CD8-positive, alpha-beta memory T cell (primary cell): Measurements from ENCODE around the gene CMTR2. TPM values are rescaled to one million over a fixed set of nuclear protein-coding genes. Genes with fewer than 3 reads are reported as not detected.

Experiments used
- CTCF ChIA-PET: fragments of 350-600 bp; sonication (Branson Sonifier 250); formaldehyde crosslinking; loops from one replicate; lab custom pipeline; 2021; ENCODE audit warnings: antibody characterized with exemption; lab: Charles Lee
- POLR2A ChIA-PET: fragments of 350-600 bp; sonication (Branson Sonifier 250); formaldehyde crosslinking; loops from one replicate; lab custom pipeline; 2021; ENCODE audit warnings: antibody characterized with exemption; lab: Charles Lee
- DNase-seq, 5 donors: peaks; one replicate each; pipeline versions ENCODE4 v3.0.0 to v3.0.0-alpha.2; 2020 to 2022; ENCODE audit warnings: mixed read lengths in 1 of 5
- H3K27ac ChIP-seq: one replicate; pipeline ENCODE4 v1.7.0; 2013; ENCODE audit warnings: low read depth, mild to moderate bottlenecking, low read length, moderate library complexity
- H3K27me3 ChIP-seq: 2 replicates; pipeline ENCODE4 v1.7.0; 2013; ENCODE audit warnings: low read length, mild to moderate bottlenecking; ENCODE audit not compliant: insufficient read depth, poor library complexity, severe bottlenecking
- H3K36me3 ChIP-seq: 2 replicates; pipeline ENCODE4 v1.7.0; 2013; ENCODE audit warnings: mild to moderate bottlenecking, low read length, moderate library complexity; ENCODE audit not compliant: insufficient read depth
- H3K4me1 ChIP-seq: 2 replicates; pipeline ENCODE4 v1.7.0; 2013; ENCODE audit warnings: mild to moderate bottlenecking, low read length, moderate library complexity; ENCODE audit not compliant: insufficient read depth
- H3K4me3 ChIP-seq: 2 replicates; pipeline ENCODE4 v1.7.0; 2013; ENCODE audit warnings: mild to moderate bottlenecking, low read length
- H3K9me3 ChIP-seq: 2 replicates; pipeline ENCODE4 v1.7.0; 2013; ENCODE audit warnings: mild to moderate bottlenecking, low read length
- H3K27ac Mint-ChIP-seq, 8 donors: one replicate each; pipeline ENCODE4 v1.8.0; 2020 to 2021; ENCODE audit warnings: mixed read lengths in 8 of 8, mild to moderate bottlenecking in 6 of 8, inconsistent platforms in 3 of 8, moderate library complexity in 3 of 8
- H3K27me3 Mint-ChIP-seq, 2 donors: one replicate each; pipeline ENCODE4 v1.8.0; 2020 to 2021; ENCODE audit warnings: mixed read lengths in 2 of 2, mild to moderate bottlenecking in 1 of 2, moderate library complexity in 1 of 2
- H3K36me3 Mint-ChIP-seq, 3 donors: one replicate each; pipeline ENCODE4 v1.8.0; 2020 to 2021; ENCODE audit warnings: mixed read lengths in 3 of 3, inconsistent platforms in 1 of 3, mild to moderate bottlenecking in 1 of 3
- H3K4me1 Mint-ChIP-seq, 3 donors: one replicate each; pipeline ENCODE4 v1.8.0; 2020 to 2021; ENCODE audit warnings: mixed read lengths in 3 of 3, inconsistent platforms in 1 of 3, mild to moderate bottlenecking in 1 of 3
- H3K4me3 Mint-ChIP-seq, 7 donors: one replicate each; pipeline ENCODE4 v1.8.0; 2020 to 2021; ENCODE audit warnings: mixed read lengths in 7 of 7, mild to moderate bottlenecking in 6 of 7, moderate library complexity in 4 of 7, inconsistent platforms in 2 of 7
- H3K9me3 Mint-ChIP-seq, 5 donors: one replicate each; pipeline ENCODE4 v1.8.0; 2020 to 2022; ENCODE audit warnings: mixed read lengths in 5 of 5, mild to moderate bottlenecking in 3 of 5, moderate library complexity in 2 of 5, inconsistent platforms in 1 of 5
- polyA plus RNA-seq: library from polyadenylated mRNA; unstranded; fragments of 300-500 nt; fragmentation: Illumina TruSeq; gene quantifications from one replicate; pipeline ENCODE4 v1.2.3, GENCODE V29; 2021
- total RNA-seq, 2 experiments: library from RNA; stranded (reverse); gene quantifications; one replicate each; pipeline ENCODE4 v1.2.3, GENCODE V29; 2021

CMTR2 gene
- total and polyA plus RNA-seq, 3 experiments from 2014 or later = 21.7 to 27.9 (median 27.4) TPM

- CTCF ChIA-PET = no interaction called here
- Histone ChIP-seq H3K9me3 (no peaks in the 10 kb centered on the region), H3K4me1 (no peaks in the 10 kb centered on the region), H3K27ac (no peak overlapping the region), H3K4me3 (no peak overlapping the region), H3K27me3 (no peaks in the 10 kb centered on the region), H3K36me3 (no peaks in the 10 kb centered on the region)
- no peak overlapping the region for H3K27ac Mint-ChIP-seq
- peaks cover 0 to 14% (median 0%) of the 10 kb centered on the region in 5 donors for H3K9me3 Mint-ChIP-seq
- H3K4me3 Mint-ChIP-seq = no peak overlapping the region
- H3K4me1 Mint-ChIP-seq = peaks cover 0 to 7% (median 3%) of the 10 kb centered on the region in 3 donors
- POLR2A ChIA-PET = no interaction called here
- peaks cover 0 to 11% of the 10 kb centered on the region in 2 donors for H3K27me3 Mint-ChIP-seq
- no peak for DNase-seq
- peaks cover 0 to 9% (median 8%) of the 10 kb centered on the region in 3 donors for H3K36me3 Mint-ChIP-seq
These were observed 15.8 kb downstream of the CMTR2 start for GRCh38 chr16:71273384-71273783.

DNA sequence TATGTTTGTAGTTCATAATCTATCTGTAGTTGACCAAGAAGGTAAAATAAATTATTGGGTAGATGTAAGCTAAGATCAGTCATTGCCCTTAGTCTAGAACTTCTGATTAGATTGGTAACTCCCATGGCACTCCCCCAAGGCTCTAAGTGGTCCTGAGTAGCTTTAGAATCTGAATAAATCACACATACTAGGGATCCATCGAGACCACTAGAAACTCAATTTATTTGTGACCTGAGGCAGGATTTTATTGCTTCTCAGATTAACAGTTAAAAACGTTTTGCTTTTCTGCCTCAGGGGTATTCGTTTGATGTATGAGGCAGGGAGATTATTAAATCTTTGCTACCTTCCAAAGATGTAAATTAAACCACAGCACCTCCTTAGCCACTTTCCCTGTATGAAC is 24.9 kb downstream of the CMTR2 start:
- POLR2A ChIA-PET = no interaction called here
- Mint-ChIP-seq H3K4me3 (no peak overlapping the region), H3K4me1 (peaks cover 0 to 5% (median 0%) of the 10 kb centered on the region in 3 donors), H3K27me3 (peaks cover 14 to 83% of the 10 kb centered on the region in 2 donors), H3K27ac (no peak overlapping the region), H3K36me3 (peaks cover 0 to 5% (median 0%) of the 10 kb centered on the region in 3 donors), H3K9me3 (peaks cover 0 to 2% (median 0%) of the 10 kb centered on the region in 5 donors)
- no peaks in the 10 kb centered on the region for H3K36me3 ChIP-seq
- CTCF ChIA-PET = no interaction called here
- H3K27ac ChIP-seq = no peak overlapping the region
- H3K4me3 ChIP-seq = no peak overlapping the region
- no peak for DNase-seq
- no peaks in the 10 kb centered on the region for H3K9me3 ChIP-seq
- H3K27me3 ChIP-seq = no peaks in the 10 kb centered on the region
- no peaks in the 10 kb centered on the region for H3K4me1 ChIP-seq

- no peaks in the 10 kb centered on the region for H3K36me3 ChIP-seq
- H3K4me1 ChIP-seq = no peaks in the 10 kb centered on the region
- peaks cover 0 to 3% (median 0%) of the 10 kb centered on the region in 5 donors for H3K9me3 Mint-ChIP-seq
- peak overlapping the region in 1 of 8 donors; percentile 74 for H3K27ac Mint-ChIP-seq
- H3K27me3 Mint-ChIP-seq = peaks cover 14 to 83% of the 10 kb centered on the region in 2 donors
- H3K27me3 ChIP-seq = no peaks in the 10 kb centered on the region
- CTCF ChIA-PET = no interaction called here
- H3K4me3 Mint-ChIP-seq = no peak overlapping the region
- H3K9me3 ChIP-seq = no peaks in the 10 kb centered on the region
- peaks cover 0 to 5% (median 0%) of the 10 kb centered on the region in 3 donors for H3K36me3 Mint-ChIP-seq
- POLR2A ChIA-PET = no interaction called here
- DNase-seq = no peak
- H3K4me1 Mint-ChIP-seq = peaks cover 0 to 10% (median 0%) of the 10 kb centered on the region in 3 donors
- H3K27ac ChIP-seq = no peak overlapping the region
- H3K4me3 ChIP-seq = no peak overlapping the region
These were observed 25.6 kb downstream of the CMTR2 start for GRCh38 chr16:71263582-71263981.

DNA sequence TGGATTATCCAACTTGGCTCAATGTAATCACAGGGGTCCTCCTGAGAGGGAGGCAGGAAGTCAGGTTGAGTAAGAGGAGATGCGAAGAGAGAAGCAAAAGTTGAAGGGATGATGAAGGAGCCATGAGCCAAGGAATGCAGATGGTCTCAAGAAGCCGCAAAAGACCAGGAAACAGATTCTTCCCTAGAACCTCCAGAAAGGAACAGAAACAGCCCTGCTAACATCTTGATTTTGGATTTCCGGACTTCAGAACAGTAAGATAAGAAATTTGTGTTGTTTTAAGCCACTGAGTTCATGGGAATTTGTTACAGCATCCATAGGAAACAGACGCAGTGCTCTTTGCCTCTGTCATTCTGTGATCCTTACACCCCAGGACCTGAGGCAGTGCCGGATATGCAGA is 26.8 kb downstream of the CMTR2 start:
- peaks cover 0 to 19% (median 0%) of the 10 kb centered on the region in 3 donors for H3K4me1 Mint-ChIP-seq
- ChIA-PET CTCF (no interaction called here), POLR2A (no interaction called here)
- no peak overlapping the region for H3K27ac Mint-ChIP-seq
- Histone ChIP-seq H3K27ac (no peak overlapping the region), H3K4me3 (no peak overlapping the region), H3K27me3 (no peaks in the 10 kb centered on the region), H3K9me3 (no peaks in the 10 kb centered on the region), H3K4me1 (no peaks in the 10 kb centered on the region), H3K36me3 (no peaks in the 10 kb centered on the region)
- H3K36me3 Mint-ChIP-seq = peaks cover 0 to 5% (median 0%) of the 10 kb centered on the region in 3 donors
- no peak for DNase-seq
- H3K4me3 Mint-ChIP-seq = no peak overlapping the region
- H3K27me3 Mint-ChIP-seq = peaks cover 14 to 75% of the 10 kb centered on the region in 2 donors
- H3K9me3 Mint-ChIP-seq = peaks cover 0 to 3% (median 0%) of the 10 kb centered on the region in 5 donors

GRCh38 chr16:71260995-71261394 is 28.2 kb downstream of the CMTR2 start:
- POLR2A ChIA-PET = no interaction called here
- no peaks in the 10 kb centered on the region for H3K36me3 ChIP-seq
- peaks cover 0 to 25% (median 0%) of the 10 kb centered on the region in 3 donors for H3K4me1 Mint-ChIP-seq
- no peak overlapping the region for H3K27ac ChIP-seq
- H3K4me1 ChIP-seq = no peaks in the 10 kb centered on the region
- CTCF ChIA-PET = no interaction called here
- H3K27me3 ChIP-seq = no peaks in the 10 kb centered on the region
- no peak overlapping the region for H3K4me3 Mint-ChIP-seq
- H3K9me3 Mint-ChIP-seq = peaks cover 0 to 3% (median 0%) of the 10 kb centered on the region in 5 donors
- peaks cover 18 to 68% of the 10 kb centered on the region in 2 donors for H3K27me3 Mint-ChIP-seq
- H3K27ac Mint-ChIP-seq = no peak overlapping the region
- peaks cover 0 to 5% (median 0%) of the 10 kb centered on the region in 3 donors for H3K36me3 Mint-ChIP-seq
- no peak overlapping the region for H3K4me3 ChIP-seq
- DNase-seq = no peak
- H3K9me3 ChIP-seq = no peaks in the 10 kb centered on the region

GRCh38 chr16:71259086-71259485 is 30.1 kb downstream of the CMTR2 start:
- H3K4me3 ChIP-seq = no peak overlapping the region
- no peak for DNase-seq
- H3K27me3 Mint-ChIP-seq = peaks cover 16 to 64% of the 10 kb centered on the region in 2 donors
- no peaks in the 10 kb centered on the region for H3K4me1 ChIP-seq
- H3K9me3 ChIP-seq = no peaks in the 10 kb centered on the region
- no peak overlapping the region for H3K4me3 Mint-ChIP-seq
- H3K27ac ChIP-seq = no peak overlapping the region
- peak overlapping the region in 1 of 8 donors; percentile 75 for H3K27ac Mint-ChIP-seq
- CTCF ChIA-PET = no interaction called here
- POLR2A ChIA-PET = no interaction called here
- H3K36me3 ChIP-seq = no peaks in the 10 kb centered on the region
- peaks cover 0 to 3% (median 0%) of the 10 kb centered on the region in 5 donors for H3K9me3 Mint-ChIP-seq
- peaks cover 0 to 5% (median 0%) of the 10 kb centered on the region in 3 donors for H3K36me3 Mint-ChIP-seq
- peaks cover 0 to 36% (median 0%) of the 10 kb centered on the region in 3 donors for H3K4me1 Mint-ChIP-seq
- H3K27me3 ChIP-seq = no peaks in the 10 kb centered on the region

DNA sequence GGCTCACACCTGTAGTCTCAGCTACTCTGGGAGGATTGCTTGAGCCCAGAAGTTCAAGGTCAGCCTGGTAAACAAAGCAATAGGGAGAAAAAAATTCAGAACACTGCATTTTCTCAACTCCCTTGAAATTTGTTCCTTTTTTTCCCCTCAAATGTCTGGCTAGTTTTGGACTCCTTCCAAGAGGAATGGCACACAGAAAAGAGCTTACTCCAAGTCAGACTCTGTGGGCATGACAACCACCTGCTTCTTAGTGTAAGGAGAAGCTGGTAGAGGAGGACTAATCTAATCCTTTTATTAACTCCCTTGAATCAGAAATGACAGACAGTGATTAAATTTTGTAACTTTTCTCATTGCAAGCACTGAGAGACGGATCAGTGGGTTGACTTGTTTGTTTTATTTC is 30.8 kb downstream of the CMTR2 start:
- Histone ChIP-seq H3K4me3 (no peak overlapping the region), H3K4me1 (no peaks in the 10 kb centered on the region), H3K27ac (no peak overlapping the region), H3K9me3 (no peaks in the 10 kb centered on the region), H3K27me3 (no peaks in the 10 kb centered on the region), H3K36me3 (no peaks in the 10 kb centered on the region)
- H3K4me3 Mint-ChIP-seq = no peak overlapping the region
- H3K27me3 Mint-ChIP-seq = peaks cover 16 to 59% of the 10 kb centered on the region in 2 donors
- peaks cover 0 to 36% (median 0%) of the 10 kb centered on the region in 3 donors for H3K4me1 Mint-ChIP-seq
- H3K36me3 Mint-ChIP-seq = peaks cover 0 to 5% (median 0%) of the 10 kb centered on the region in 3 donors
- no peak overlapping the region for H3K27ac Mint-ChIP-seq
- CTCF ChIA-PET = no interaction called here
- no peak for DNase-seq
- POLR2A ChIA-PET = no interaction called here
- H3K9me3 Mint-ChIP-seq = peaks cover 0 to 3% (median 0%) of the 10 kb centered on the region in 5 donors

GRCh38 chr16:71257768-71258167 is 31.4 kb downstream of the CMTR2 start:
- H3K27ac Mint-ChIP-seq = no peak overlapping the region
- no peaks in the 10 kb centered on the region for H3K36me3 ChIP-seq
- ChIA-PET POLR2A (no interaction called here), CTCF (no interaction called here)
- H3K27me3 Mint-ChIP-seq = peaks cover 18 to 56% of the 10 kb centered on the region in 2 donors
- no peak overlapping the region for H3K27ac ChIP-seq
- H3K4me1 ChIP-seq = no peaks in the 10 kb centered on the region
- H3K9me3 Mint-ChIP-seq = peaks cover 0 to 3% (median 0%) of the 10 kb centered on the region in 5 donors
- H3K4me3 Mint-ChIP-seq = no peak overlapping the region
- peaks cover 0 to 5% (median 0%) of the 10 kb centered on the region in 3 donors for H3K36me3 Mint-ChIP-seq
- H3K4me1 Mint-ChIP-seq = peaks cover 0 to 36% (median 0%) of the 10 kb centered on the region in 3 donors
- H3K9me3 ChIP-seq = no peaks in the 10 kb centered on the region
- no peak for DNase-seq
- no peak overlapping the region for H3K4me3 ChIP-seq
- no peaks in the 10 kb centered on the region for H3K27me3 ChIP-seq
